Stimulated activated CD8-positive, alpha-beta memory T cell treated with anti-CD3 and anti-CD28 coated beads, Interleukin-12 subunit alpha, Interleukin-12 subunit beta, amount 100 ng/mL, for 24 hours (primary cell): Measurements from ENCODE around the gene GLCE.
A peak's percentile ranks its signal among the peaks of the same experiment; 100 is the strongest.

Source experiments
- DNase-seq: peaks from one replicate; pipeline ENCODE4 v3.0.0-alpha.2; 2020; ENCODE audit errors: extremely low read depth

Gene GLCE

GRCh38 chr15:69160141-69160993 lies at the start of gene GLCE:
TSS of gene GLCE (plus strand) at chr15:69160635. CDS start at chr15:69255807, 95,172 bp downstream.
- DNase-seq = peak; percentile 78

- no peak for DNase-seq
These were observed 46.0 kb upstream of the GLCE start for GRCh38 chr15:69114331-69114928.

- no peak for DNase-seq
These were observed 45.4 kb upstream of the GLCE start for GRCh38 chr15:69115031-69115430.

GRCh38 chr15:69116391-69116790 lies 44.0 kb upstream of the GLCE start:
- DNase-seq = no peak

GRCh38 chr15:69117431-69117871 lies 43.0 kb upstream of the GLCE start:
- no peak for DNase-seq

- no peak for DNase-seq
These were observed 42.3 kb upstream of the GLCE start for GRCh38 chr15:69118089-69118488.

- DNase-seq = no peak
These were observed 41.4 kb upstream of the GLCE start for GRCh38 chr15:69119001-69119400.

- DNase-seq = no peak
These were observed 40.6 kb upstream of the GLCE start for GRCh38 chr15:69119683-69120395.

- DNase-seq = no peak
These were observed 39.7 kb upstream of the GLCE start for GRCh38 chr15:69120732-69121131.

GRCh38 chr15:69121198-69121828 lies 39.1 kb upstream of the GLCE start:
- DNase-seq = no peak

- DNase-seq = no peak
These were observed 35.2 kb upstream of the GLCE start for GRCh38 chr15:69125236-69125635.

- no peak for DNase-seq
These were observed 34.4 kb upstream of the GLCE start for GRCh38 chr15:69126054-69126469.

GRCh38 chr15:69127306-69127705 lies 33.1 kb upstream of the GLCE start:
- no peak for DNase-seq

GRCh38 chr15:69128667-69129311 lies 31.6 kb upstream of the GLCE start:
- DNase-seq = no peak

GRCh38 chr15:69131362-69132220 lies 28.8 kb upstream of the GLCE start:
- no peak for DNase-seq

- no peak for DNase-seq
These were observed 28.0 kb upstream of the GLCE start for GRCh38 chr15:69132430-69132829.

- no peak for DNase-seq
These were observed 27.2 kb upstream of the GLCE start for GRCh38 chr15:69132977-69133861.

GRCh38 chr15:69133862-69134519 lies 26.4 kb upstream of the GLCE start:
- DNase-seq = no peak

GRCh38 chr15:69134791-69135190 lies 25.6 kb upstream of the GLCE start:
- no peak for DNase-seq
